Measurements from ENCODE around the gene PPIB.

GRCh38 chr15:64164436-64164835 lies 1.6 kb upstream of the PPIB start:
- TF ChIP-seq CTCF (conservative IDR thresholded peaks at IDR 0.05; ENCODE audit: low read length) (no peak), EZH2phosphoT487 (IDR thresholded peaks at IDR 0.05; ENCODE audit: borderline replicate concordance) (no peak)

Measured in Loucy (cell line).